Smooth muscle cell (in vitro differentiated cells): ENCODE data around the gene IFRD2. TPM values are rescaled to one million over a fixed set of nuclear protein-coding genes. Genes with fewer than 3 reads are reported as not detected.

Experiments used
- DNase-seq: peaks from one replicate; lab custom pipeline; 2025; ENCODE audit not compliant: unreplicated experiment; lab: John Stamatoyannopoulos, UW
- H2AFZ ChIP-seq: fragments of 200-600 bp; sonication (generic); 2 replicates; pipeline ENCODE4 v1.6.0; 2016; ENCODE audit warnings: antibody characterized with exemption, low read depth, mild to moderate bottlenecking
- H3F3A ChIP-seq: fragments of 200-600 bp; sonication (generic); 2 replicates; pipeline ENCODE4 v1.6.0; 2017; ENCODE audit warnings: antibody characterized with exemption, low read depth
- H3K27ac ChIP-seq: fragments of 200-600 bp; sonication (generic); 2 replicates; pipeline ENCODE4 v1.5.1; 2016; ENCODE audit warnings: low read depth, mild to moderate bottlenecking
- H3K27me3 ChIP-seq: fragments of 200-600 bp; sonication (generic); 2 replicates; pipeline ENCODE4 v1.6.1; 2016; ENCODE audit warnings: low read depth, mild to moderate bottlenecking
- H3K36me3 ChIP-seq: fragments of 200-600 bp; sonication (generic); 2 replicates; pipeline ENCODE4 v1.5.1; 2016; ENCODE audit warnings: low read depth
- H3K4me1 ChIP-seq: fragments of 200-600 bp; sonication (generic); 2 replicates; pipeline ENCODE4 v1.5.1; 2016; ENCODE audit warnings: low read depth
- H3K4me2 ChIP-seq: fragments of 200-600 bp; sonication (generic); 2 replicates; pipeline ENCODE4 v1.6.0; 2016; ENCODE audit warnings: mild to moderate bottlenecking
- H3K4me3 ChIP-seq: fragments of 200-600 bp; sonication (generic); 2 replicates; pipeline ENCODE4 v1.5.1; 2016; ENCODE audit warnings: mild to moderate bottlenecking
- H3K79me2 ChIP-seq: fragments of 200-600 bp; sonication (generic); 2 replicates; pipeline ENCODE4 v1.6.0; 2016; ENCODE audit warnings: low read depth, mild to moderate bottlenecking
- H3K9ac ChIP-seq: fragments of 200-600 bp; sonication (generic); 2 replicates; pipeline ENCODE4 v1.6.0; 2016; ENCODE audit warnings: low read depth
- H3K9me3 ChIP-seq: fragments of 200-600 bp; sonication (generic); replicated peaks from 2 replicates; pipeline ENCODE4 v1.5.1; 2016; ENCODE audit warnings: low read depth
- H4K20me1 ChIP-seq: fragments of 200-600 bp; sonication (generic); 2 replicates; pipeline ENCODE4 v1.6.0; 2016; ENCODE audit warnings: low read depth
- WGBS: methylation state at CpG from one replicate; pipeline ENCODE4 v1.1.7; 2016; ENCODE audit warnings: low lambda C conversion rate; 5-methylcytosine and 5-hydroxymethylcytosine counted together
- polyA plus RNA-seq: library from polyadenylated mRNA; unstranded; fragments of >200 nt; fragmentation: Nextera tagmentation; extraction: Ambion mirVana; gene quantifications from 2 replicates; pipeline ENCODE4 v1.2.1, GENCODE V29; 2016
- total RNA-seq: library from RNA; depleted of rRNA; stranded (reverse); fragments of >200 nt; gene quantifications from 2 replicates; pipeline ENCODE4 v1.2.3, GENCODE V29; 2014
- TF ChIP-seq, protein P1 (sequence below): fragments of 200-600 bp; sonication (generic); IDR thresholded peaks from 2 replicates; pipeline ENCODE4 v1.5.1; 2017; ENCODE audit warnings: borderline replicate concordance, mild to moderate bottlenecking, antibody characterized with exemption; ENCODE audit not compliant: insufficient read depth, poor library complexity, severe bottlenecking

The IFRD2 gene
- total and polyA plus RNA-seq, 2 experiments from 2014 or later = 20.8 to 59.3 TPM

DNA sequence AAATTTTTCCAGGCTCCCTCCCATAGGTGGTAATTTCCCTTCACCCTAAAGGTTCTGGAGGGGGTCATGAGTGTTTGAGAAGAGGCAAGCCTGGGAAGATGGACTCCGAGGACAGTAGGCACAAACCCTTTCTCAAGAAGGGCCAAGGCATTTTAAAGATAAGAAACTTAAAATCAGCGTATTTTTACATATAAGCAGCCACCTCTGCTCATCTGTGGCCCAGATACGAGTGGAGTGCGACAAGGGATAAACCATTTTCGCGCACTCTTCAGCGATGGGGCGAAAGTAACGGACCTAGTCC lies 47.9 kb upstream of the IFRD2 start:
- Histone ChIP-seq H3K27ac (no peak overlapping the region), H3K4me3 (peak overlapping the region; percentile 45), H3K9me3 (no peaks in the 10 kb centered on the region), H3K27me3 (peaks cover 19% of the 10 kb centered on the region), H3K79me2 (peaks cover 18% of the 10 kb centered on the region), H2AFZ (peak overlapping the region; percentile 62), H4K20me1 (peaks cover 12% of the 10 kb centered on the region), H3K4me2 (peak overlapping the region; percentile 89), H3K36me3 (no peaks in the 10 kb centered on the region), H3K4me1 (peaks cover 29% of the 10 kb centered on the region), H3K9ac (no peak overlapping the region), H3F3A (peaks cover 11% of the 10 kb centered on the region)
- 45% methylated on average over 7 of the region's 9 CpGs for WGBS
- no peak for DNase-seq
- TF ChIP-seq, protein P1, sequence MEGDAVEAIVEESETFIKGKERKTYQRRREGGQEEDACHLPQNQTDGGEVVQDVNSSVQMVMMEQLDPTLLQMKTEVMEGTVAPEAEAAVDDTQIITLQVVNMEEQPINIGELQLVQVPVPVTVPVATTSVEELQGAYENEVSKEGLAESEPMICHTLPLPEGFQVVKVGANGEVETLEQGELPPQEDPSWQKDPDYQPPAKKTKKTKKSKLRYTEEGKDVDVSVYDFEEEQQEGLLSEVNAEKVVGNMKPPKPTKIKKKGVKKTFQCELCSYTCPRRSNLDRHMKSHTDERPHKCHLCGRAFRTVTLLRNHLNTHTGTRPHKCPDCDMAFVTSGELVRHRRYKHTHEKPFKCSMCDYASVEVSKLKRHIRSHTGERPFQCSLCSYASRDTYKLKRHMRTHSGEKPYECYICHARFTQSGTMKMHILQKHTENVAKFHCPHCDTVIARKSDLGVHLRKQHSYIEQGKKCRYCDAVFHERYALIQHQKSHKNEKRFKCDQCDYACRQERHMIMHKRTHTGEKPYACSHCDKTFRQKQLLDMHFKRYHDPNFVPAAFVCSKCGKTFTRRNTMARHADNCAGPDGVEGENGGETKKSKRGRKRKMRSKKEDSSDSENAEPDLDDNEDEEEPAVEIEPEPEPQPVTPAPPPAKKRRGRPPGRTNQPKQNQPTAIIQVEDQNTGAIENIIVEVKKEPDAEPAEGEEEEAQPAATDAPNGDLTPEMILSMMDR = no peak

GRCh38 chr3:50339485-50340146 lies 47.4 kb upstream of the IFRD2 start:
- H3K27me3 ChIP-seq = peaks cover 19% of the 10 kb centered on the region
- peak overlapping the region; percentile 45 for H3K4me3 ChIP-seq
- WGBS = 92% methylated on average over 14 of the region's 14 CpGs
- H4K20me1 ChIP-seq = peaks cover 17% of the 10 kb centered on the region
- H3K4me2 ChIP-seq = peak overlapping the region; percentile 89
- H3K9ac ChIP-seq = no peak overlapping the region
- no peaks in the 10 kb centered on the region for H3K9me3 ChIP-seq
- peaks cover 23% of the 10 kb centered on the region for H3K79me2 ChIP-seq
- TF ChIP-seq, protein P1 = no peak
- no peak for DNase-seq
- no peak overlapping the region for H2AFZ ChIP-seq
- no peaks in the 10 kb centered on the region for H3K36me3 ChIP-seq
- no peak overlapping the region for H3K27ac ChIP-seq
- H3F3A ChIP-seq = peaks cover 16% of the 10 kb centered on the region
- H3K4me1 ChIP-seq = peaks cover 34% of the 10 kb centered on the region

GRCh38 chr3:50338965-50339364 lies 46.7 kb upstream of the IFRD2 start:
- H3K4me2 ChIP-seq = no peak overlapping the region
- 86% methylated on average over 5 of the region's 5 CpGs for WGBS
- H3K9me3 ChIP-seq = no peaks in the 10 kb centered on the region
- peaks cover 40% of the 10 kb centered on the region for H3K4me1 ChIP-seq
- peaks cover 17% of the 10 kb centered on the region for H3F3A ChIP-seq
- H4K20me1 ChIP-seq = peaks cover 23% of the 10 kb centered on the region
- peaks cover 19% of the 10 kb centered on the region for H3K27me3 ChIP-seq
- no peaks in the 10 kb centered on the region for H3K36me3 ChIP-seq
- H3K27ac ChIP-seq = no peak overlapping the region
- TF ChIP-seq, protein P1 = no peak
- H3K4me3 ChIP-seq = no peak overlapping the region
- H3K79me2 ChIP-seq = peaks cover 30% of the 10 kb centered on the region
- no peak for DNase-seq
- H3K9ac ChIP-seq = no peak overlapping the region
- no peak overlapping the region for H2AFZ ChIP-seq

DNA sequence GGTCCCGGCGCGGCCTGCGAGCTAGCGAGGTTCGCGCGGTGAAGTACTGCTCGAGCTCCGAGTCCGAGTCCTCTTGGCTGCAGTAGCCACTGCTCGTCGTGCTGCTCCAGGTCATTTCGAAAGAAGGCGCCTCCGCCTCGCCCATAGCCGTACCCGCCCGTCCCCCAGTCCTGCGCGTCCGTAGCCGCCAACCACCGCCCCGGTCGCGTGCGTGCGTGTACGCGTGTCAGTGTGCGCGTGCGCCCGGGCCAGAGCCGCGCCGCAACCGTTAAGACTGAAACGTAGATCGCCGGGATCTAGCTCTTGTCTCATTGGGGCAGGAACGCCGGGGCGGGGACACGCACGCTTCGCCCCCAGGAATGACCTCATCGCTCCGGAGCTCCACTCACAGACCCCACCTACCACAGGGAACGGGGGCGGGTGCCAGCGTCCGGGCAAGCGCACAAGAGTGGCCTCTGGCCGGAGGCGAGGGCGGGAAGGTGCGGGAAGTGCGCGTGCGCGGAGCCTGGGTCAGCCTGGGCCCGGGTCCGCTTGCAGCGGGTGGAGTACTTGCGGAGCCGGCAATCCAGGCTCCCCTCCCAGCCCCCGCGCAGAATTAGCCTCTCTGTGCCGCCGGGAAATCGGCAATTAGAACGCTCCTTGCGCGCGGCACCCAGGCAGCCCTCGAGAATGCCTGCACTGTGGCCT lies 45.1 kb upstream of the IFRD2 start:
- peaks cover 40% of the 10 kb centered on the region for H4K20me1 ChIP-seq
- H3K9me3 ChIP-seq = no peaks in the 10 kb centered on the region
- peak overlapping the region; percentile 96 for H2AFZ ChIP-seq
- H3K4me2 ChIP-seq = peak overlapping the region; percentile 89
- H3K27ac ChIP-seq = peak overlapping the region; percentile 93
- TF ChIP-seq, protein P1 = no peak
- H3K79me2 ChIP-seq = peaks cover 46% of the 10 kb centered on the region
- peaks cover 19% of the 10 kb centered on the region for H3K27me3 ChIP-seq
- H3K4me3 ChIP-seq = peak overlapping the region; percentile 79
- H3K4me1 ChIP-seq = peaks cover 43% of the 10 kb centered on the region
- under 1% methylated on average over 60 of the region's 79 CpGs for WGBS
- peaks cover 17% of the 10 kb centered on the region for H3F3A ChIP-seq
- peak overlapping the region; percentile 94 for H3K9ac ChIP-seq
- H3K36me3 ChIP-seq = no peaks in the 10 kb centered on the region
- DNase-seq = peak; percentile 94
